ENCODE data around the gene DPH1. TPM values are rescaled to one million over a fixed set of nuclear protein-coding genes. Genes with fewer than 3 reads are reported as not detected.
A peak's percentile ranks its signal among the peaks of the same experiment; 100 is the strongest.

Gene DPH1
- polyA plus RNA-seq, 3 donors, result 36.5 to 57.5 (median 47.2) TPM

GRCh38 chr17:2086306-2086705, 56.4 kb downstream of the DPH1 start:
- DNase-seq (ENCODE audit: extremely low read depth in 1 of 11, low read depth in 9 of 11, low spot score in 4 of 11), result no peak

GRCh38 chr17:2087597-2088211, 57.8 kb downstream of the DPH1 start:
- no peak for DNase-seq (ENCODE audit: extremely low read depth in 1 of 11, low read depth in 9 of 11, low spot score in 4 of 11)

GRCh38 chr17:2089021-2089422, 59.1 kb downstream of the DPH1 start:
- DNase-seq (ENCODE audit: extremely low read depth in 1 of 11, low read depth in 9 of 11, low spot score in 4 of 11), result no peak

GRCh38 chr17:2090210-2090641, 60.3 kb downstream of the DPH1 start:
- no peak for DNase-seq (ENCODE audit: extremely low read depth in 1 of 11, low read depth in 9 of 11, low spot score in 4 of 11)

- DNase-seq (ENCODE audit: extremely low read depth in 1 of 11, low read depth in 9 of 11, low spot score in 4 of 11), result peak in 2 of 11 donors; percentile 50 to 84
Measured at GRCh38 chr17:2090804-2091534, 61.0 kb downstream of the DPH1 start.

- no peak for DNase-seq (ENCODE audit: extremely low read depth in 1 of 11, low read depth in 9 of 11, low spot score in 4 of 11)
Measured at GRCh38 chr17:2092253-2092652, 62.3 kb downstream of the DPH1 start.

- no peak for DNase-seq (ENCODE audit: extremely low read depth in 1 of 11, low read depth in 9 of 11, low spot score in 4 of 11)
Measured at GRCh38 chr17:2093349-2093748, 63.4 kb downstream of the DPH1 start.

Other genes with a start within 250 kb of the DPH1 start
- 10 to 100 TPM; 13.5 to 17.5 (median 15.9) TPM for gene SMYD4, start 200.3 kb upstream of the DPH1 start, polyA plus RNA-seq (ENCODE audit: insufficient read length in 3 of 3)
- 100 to 1,000 TPM; 101 to 135 (median 131) TPM for gene RPA1, start 200.1 kb upstream of the DPH1 start, polyA plus RNA-seq (ENCODE audit: insufficient read length in 3 of 3)
- 1 to 10 TPM; 1.1 to 1.7 (median 1.3) TPM for gene RTN4RL1, start 4.8 kb upstream of the DPH1 start, polyA plus RNA-seq (ENCODE audit: insufficient read length in 3 of 3)
- gene OVCA2, start 11.9 kb downstream of the DPH1 start, polyA plus RNA-seq (ENCODE audit: insufficient read length in 3 of 3), result 10 to 100 TPM; 12.7 to 15.9 (median 14.0) TPM
- gene HIC1, start 24.9 kb downstream of the DPH1 start, polyA plus RNA-seq (ENCODE audit: insufficient read length in 3 of 3), result 10 to 100 TPM; 13.5 to 31.6 (median 23.6) TPM